Fibroblast of skin of right quadriceps (primary cell): ENCODE data around the gene PROB1.
"Not testable (repeated sequence)": the region's sequence is repeated elsewhere in the genome, so short reads cannot be mapped to it uniquely, and the experiment has no call there.

Experiments used
- DNase-seq: peaks from one replicate; pipeline ENCODE4 v3.0.0-alpha.2; 2013

The PROB1 gene

DNA sequence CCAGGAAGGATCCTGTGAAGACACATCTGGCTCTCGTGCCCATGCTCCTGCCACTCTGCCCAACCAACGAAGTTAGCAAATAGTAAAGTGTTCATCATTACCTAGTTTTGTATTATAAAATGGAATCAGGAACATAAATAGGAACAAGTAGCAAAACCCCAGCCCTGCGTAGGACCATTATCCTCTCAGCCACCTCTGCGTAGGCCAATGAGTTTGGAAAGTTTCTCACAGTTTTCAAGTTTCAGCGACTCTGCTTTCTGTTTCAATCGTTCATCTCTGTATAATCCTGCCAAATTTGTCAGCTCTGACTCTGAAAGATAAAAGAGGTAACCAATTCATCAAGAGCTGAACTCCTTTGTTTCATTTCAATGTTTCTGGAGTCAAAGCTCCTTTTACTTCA, 19.1 kb upstream of the PROB1 start:
- DNase-seq = no peak

- no peak for DNase-seq
Measured at GRCh38 chr5:139413153-139413552, 18.2 kb upstream of the PROB1 start.

DNA sequence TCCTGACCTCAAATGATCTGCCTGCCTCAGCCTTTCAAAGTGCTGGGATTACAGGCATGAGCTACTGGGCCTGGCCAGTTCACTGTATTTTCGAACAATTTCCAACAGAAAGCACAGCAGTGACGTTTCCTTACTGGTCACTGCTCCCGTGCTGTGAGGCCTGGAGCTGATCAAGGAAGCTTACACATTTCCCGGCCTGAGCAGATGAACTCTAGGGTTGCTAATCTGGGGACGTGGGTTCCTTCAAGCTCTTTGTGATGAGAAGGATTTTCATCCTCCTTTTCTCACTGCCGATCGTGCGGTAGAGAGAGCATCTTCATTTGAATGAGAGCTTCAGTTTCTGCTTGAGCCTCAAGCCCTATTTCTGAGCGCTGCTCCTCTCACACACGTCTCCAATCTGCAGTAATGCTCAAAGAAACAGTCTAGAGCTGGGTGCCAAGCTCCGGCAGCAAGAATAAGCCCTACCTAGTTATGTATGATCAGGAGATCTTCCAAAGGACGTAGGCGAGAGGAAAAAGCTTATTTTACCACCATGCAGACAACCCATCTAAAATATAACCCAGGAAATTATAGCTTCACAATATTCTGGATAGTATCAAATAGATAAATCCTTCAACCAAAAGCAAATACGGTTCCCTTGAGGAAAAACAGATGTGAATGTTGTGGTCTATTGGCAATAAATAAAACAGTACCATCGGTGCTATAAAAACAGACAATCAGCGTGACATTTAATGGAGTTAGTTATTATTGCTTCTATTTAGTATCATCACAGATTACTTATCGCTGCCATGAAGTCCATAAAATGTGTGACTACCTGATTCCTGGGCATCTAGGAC, 16.3 kb upstream of the PROB1 start:
- peak; percentile 56 for DNase-seq

DNA sequence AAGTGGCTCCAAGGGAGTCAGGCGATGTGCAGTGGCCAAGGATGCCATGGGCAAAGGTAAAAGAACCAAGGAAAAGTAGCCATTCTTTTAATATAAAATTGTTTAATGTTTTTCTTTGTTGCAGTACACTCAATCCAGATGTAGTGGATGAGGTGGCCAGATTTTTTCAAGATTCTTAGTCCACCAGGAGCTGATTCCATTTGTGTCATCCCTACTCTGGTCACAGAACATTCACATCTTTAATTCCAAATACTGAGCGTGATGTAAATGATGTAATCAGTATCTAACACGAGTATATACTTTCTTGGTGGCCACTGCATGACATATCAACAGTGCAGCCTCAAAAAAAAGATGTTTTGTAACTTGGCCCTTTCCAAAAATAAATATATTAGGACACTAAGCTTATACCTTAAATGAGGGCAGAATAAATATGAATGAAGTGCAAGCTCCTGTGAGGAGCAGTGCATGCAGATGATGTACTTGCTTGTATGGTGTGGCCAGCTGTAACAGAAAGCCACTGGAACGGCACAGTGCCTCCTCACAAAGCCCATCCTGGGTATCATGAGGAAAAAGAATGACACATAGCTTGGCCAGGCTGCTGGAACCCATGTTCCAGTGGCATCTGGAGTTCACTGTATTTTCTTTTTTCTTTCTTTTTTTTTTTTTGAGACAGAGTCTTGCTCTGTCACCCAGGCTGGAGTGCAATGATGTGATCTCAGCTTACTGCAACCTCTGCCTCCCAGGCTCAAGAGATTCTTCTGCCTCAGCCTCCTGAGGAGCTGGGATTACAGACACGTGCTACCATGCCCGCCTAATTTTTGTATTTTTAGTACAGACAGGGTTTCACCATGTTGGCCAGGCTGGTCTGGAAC, 15.5 kb upstream of the PROB1 start:
- no peak for DNase-seq

DNA sequence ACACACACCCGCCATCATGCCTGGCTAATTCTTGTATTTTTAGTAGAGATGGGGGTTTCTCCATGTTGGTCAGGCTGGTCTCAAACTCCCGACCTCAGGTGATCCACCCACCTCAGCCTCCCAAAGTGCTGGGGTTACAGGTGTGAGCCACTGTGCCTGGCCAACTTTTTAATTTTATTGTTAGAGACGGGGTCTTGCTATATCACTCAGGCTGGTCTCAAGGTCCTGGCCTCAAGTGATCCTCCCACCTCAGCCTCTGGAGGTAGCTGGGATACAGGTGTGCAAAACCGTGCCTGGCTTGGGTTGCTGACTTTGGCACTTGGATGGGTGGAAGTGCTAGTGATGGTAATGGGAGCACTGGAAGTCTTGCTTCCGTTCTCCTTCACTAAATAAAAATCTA, 14.2 kb upstream of the PROB1 start:
- not testable (repeated sequence) for DNase-seq

DNA sequence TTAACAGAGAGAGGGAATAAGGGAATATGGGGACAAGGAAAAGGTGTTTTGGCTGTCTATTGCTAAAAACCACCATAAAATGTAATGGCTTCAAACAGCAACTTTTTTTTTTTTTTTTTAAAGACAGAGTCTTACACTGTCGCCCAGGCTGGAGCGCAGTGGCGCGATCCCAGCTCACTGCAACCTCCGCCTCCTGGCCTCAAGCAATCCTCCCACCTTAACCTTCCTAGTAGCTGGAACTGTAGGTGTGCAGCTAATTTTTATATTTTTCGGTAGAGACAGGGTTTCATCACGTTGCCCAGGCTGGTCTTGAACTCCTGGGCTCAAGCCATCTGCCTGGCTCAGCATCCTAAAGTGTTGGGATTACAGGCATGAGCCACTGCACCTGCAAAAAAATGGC, 13.3 kb upstream of the PROB1 start:
- DNase-seq = no peak

GRCh38 chr5:139407517-139407916, 12.6 kb upstream of the PROB1 start:
- no peak for DNase-seq

DNA sequence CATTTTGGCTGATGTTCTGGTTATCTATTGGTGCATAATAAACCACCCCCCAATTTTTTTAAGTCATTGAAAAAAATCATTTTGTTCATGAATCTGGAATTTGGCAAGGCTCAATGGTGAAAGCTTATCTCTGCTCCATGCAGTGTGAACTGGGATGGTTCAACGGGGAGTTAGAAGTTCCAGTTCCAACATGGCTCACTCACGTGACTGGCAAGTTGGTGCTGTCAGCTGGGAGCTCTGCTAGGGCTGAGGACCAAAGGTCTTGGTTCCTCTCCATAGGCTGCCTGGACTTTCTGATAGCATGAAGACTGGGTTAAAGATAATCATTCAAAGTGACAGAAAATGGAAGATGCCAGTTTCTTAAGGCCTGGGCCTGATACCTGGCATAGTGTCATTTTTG, 12.1 kb upstream of the PROB1 start:
- no peak for DNase-seq

GRCh38 chr5:139404484-139404840, 9.6 kb upstream of the PROB1 start:
- no peak for DNase-seq

- peak; percentile 98 for DNase-seq
Measured at GRCh38 chr5:139403787-139404483, 9.0 kb upstream of the PROB1 start, which contains the start of gene SPATA24. SPATA24 (minus strand) TSS chr5:139404089; CDS start chr5:139404060, 29 bp downstream.

- no peak for DNase-seq
Measured at GRCh38 chr5:139403418-139403786, 8.5 kb upstream of the PROB1 start.

DNA sequence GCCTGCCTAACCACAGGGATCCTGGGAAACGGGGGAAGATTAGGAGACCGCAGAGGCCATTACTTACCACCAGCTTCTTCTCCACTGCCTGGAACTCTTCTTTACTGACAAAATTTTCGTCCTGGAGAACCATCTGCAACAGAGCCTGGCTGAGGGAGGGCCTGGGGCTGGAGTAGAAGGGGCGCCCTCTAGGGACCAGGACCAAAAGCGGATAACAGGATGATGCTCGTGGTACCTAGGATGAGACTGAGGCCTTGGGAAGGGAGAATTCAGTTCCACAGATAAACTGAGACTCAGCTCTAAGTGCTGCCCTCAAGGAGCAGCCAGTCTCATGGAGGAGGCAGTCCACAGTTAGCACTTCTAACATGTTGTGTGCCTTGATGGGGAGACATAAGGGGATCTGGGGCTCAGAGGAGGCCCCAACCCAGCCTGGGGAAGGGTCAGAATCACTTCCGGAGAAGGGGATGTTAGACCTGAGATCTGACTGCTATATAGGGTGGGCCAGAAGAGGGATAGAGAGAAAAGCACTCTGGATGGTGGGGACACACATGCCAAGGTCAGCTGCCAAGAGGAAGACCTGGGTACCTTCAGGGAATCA, 7.8 kb upstream of the PROB1 start:
- no peak for DNase-seq

GRCh38 chr5:139401546-139401945, 6.6 kb upstream of the PROB1 start:
- no peak for DNase-seq

- no peak for DNase-seq
Measured at GRCh38 chr5:139399501-139400121, 4.7 kb upstream of the PROB1 start.

DNA sequence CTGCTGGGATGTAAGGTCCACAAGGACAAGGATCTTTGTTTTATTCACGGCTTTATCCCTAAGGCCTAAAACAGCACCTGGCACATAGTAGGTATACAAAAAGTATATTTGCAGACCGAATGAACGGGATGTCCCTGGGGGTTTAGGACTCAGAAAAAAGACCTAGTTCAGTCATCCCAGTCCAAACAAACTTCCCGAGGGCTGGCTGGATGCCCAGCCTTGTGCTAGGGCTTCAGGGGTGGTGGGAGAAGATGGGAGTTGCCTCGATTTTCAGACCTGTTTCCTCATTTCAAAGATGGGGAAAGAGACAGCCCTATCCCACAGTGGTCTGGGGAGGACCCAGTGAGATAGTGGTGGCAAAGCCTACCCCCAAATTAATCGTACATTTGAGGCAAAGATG, 3.0 kb upstream of the PROB1 start:
- no peak for DNase-seq

- no peak for DNase-seq
Measured at GRCh38 chr5:139396691-139397090, 1.8 kb upstream of the PROB1 start.

DNA sequence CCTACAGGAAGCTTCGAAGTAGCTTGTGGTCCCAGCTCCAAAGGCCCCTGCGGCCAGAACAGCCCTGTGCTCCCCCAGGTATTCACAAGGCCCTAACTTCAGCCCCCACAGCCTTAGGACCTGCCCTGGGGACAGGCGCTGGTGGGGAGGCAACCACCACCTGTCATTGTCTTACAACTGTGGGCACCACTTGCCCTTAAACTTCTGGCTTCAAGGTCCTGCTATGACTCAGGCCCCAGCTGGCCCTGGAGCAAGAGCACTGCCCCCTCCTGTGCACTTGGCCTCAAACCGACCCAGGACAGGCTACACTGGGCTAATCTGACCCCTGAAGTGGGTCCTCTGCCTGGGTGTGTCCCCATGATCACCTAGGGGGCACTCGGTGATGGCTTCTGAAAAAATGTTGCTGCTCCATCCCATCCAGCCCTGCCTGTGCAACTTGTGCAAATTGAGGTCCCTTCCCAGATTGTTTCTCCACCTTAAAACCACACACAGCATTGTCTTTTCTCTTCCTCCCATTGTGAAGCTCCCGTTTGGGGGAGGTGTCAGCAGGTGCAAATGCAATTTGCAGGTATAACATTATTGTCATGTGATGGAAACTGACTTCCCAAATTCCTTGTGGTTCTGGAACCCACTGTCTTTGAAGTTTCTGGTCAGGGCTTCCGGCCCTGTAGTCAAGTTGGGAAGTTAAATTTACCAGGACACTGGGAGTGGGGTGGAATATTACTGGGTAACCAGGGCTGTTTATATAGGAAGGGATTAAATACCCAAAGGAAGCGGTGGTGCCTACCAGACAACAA, 1.1 kb upstream of the PROB1 start:
- DNase-seq = no peak

DNA sequence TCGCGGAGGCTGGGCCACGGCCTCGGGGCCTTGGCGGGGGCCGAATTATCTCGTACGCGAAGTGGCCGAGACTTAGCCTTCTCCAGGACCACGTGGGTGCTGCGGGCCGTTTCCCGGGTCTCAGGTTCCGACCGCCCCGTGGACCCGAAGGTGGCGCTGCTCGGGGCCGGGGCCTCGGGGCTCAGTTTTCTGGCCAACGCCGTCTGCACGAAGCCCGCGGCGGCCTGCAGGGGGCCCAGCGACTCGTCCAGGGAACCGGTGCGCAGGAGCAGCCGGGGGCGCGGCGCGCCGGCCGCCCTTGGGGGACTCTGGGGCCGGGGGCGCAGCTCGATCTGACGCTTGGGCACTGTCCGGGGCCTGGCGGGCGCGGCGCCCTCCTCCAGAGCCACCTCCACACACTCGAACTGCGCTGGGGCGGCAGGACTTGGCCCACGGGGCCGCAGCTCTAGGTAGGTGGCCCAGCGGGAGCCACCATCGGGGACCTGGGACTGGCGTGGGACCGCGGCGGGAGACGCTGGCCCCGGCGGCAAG, 716 bp downstream of the PROB1 start:
- peak; percentile 35 for DNase-seq

GRCh38 chr5:139393497-139394122, 1.3 kb downstream of the PROB1 start:
- no peak for DNase-seq

- DNase-seq = peak; percentile 63
Measured at GRCh38 chr5:139392678-139393496, 2.0 kb downstream of the PROB1 start.
